Upper lobe of left lung (tissue), 4 donors: ENCODE data around the gene BUB3.

Source experiments
- POLR2A ChIP-seq, 4 donors: fragments of 450-650 bp; IDR thresholded peaks; one replicate each; pipeline ENCODE4 v1.5.1; 2016 to 2017; ENCODE audit warnings: antibody characterized with exemption in 4 of 4, mild to moderate bottlenecking in 2 of 4
- POLR2AphosphoS5 ChIP-seq, 2 donors: sonication (generic); formaldehyde crosslinking; IDR thresholded peaks; one replicate each; pipeline ENCODE4 v1.5.1; 2017; ENCODE audit warnings: antibody characterized with exemption in 2 of 2

GRCh38 chr10:123164319-123164718 lies 10.1 kb downstream of the BUB3 start:
- TF ChIP-seq POLR2A (IDR thresholded peaks at IDR 0.05) (no peak), POLR2AphosphoS5 (IDR thresholded peaks at IDR 0.05) (no peak)
